Liver (tissue), 9 donors: ENCODE data around the gene STX10. TPM values are rescaled to one million over a fixed set of nuclear protein-coding genes. Genes with fewer than 3 reads are reported as not detected.
A peak's percentile ranks its signal among the peaks of the same experiment; 100 is the strongest.

ENCODE experiments used
- DNase-seq: peaks from one replicate; pipeline ENCODE4 v3.0.0-alpha.2; 2017; ENCODE audit warnings: low spot score
- H3K27ac ChIP-seq, 2 donors: one replicate each; pipeline ENCODE4 v1.7.0; 2013; ENCODE audit warnings: inconsistent platforms in 2 of 2, low read length in 2 of 2, control low read depth in 1 of 2, low read depth in 1 of 2, mild to moderate bottlenecking in 1 of 2
- H3K27me3 ChIP-seq, 4 donors: one replicate each; pipeline versions ENCODE4 v1.6.1 to v1.7.0; 2013; ENCODE audit warnings: low read length in 3 of 4, inconsistent platforms in 1 of 4, mild to moderate bottlenecking in 1 of 4, moderate library complexity in 1 of 4; ENCODE audit not compliant: control insufficient read depth in 4 of 4, insufficient read depth in 4 of 4
- H3K36me3 ChIP-seq, 4 donors: one replicate each; pipeline versions ENCODE4 v1.6.1 to v1.7.0; 2013; ENCODE audit warnings: low read length in 3 of 4, mild to moderate bottlenecking in 3 of 4, low read depth in 1 of 4, moderate library complexity in 1 of 4; ENCODE audit not compliant: control insufficient read depth in 4 of 4, insufficient read depth in 3 of 4
- H3K4me1 ChIP-seq, 4 donors: one replicate each; pipeline versions ENCODE4 v1.6.1 to v1.7.0; 2013; ENCODE audit warnings: low read length in 3 of 4, mild to moderate bottlenecking in 3 of 4, moderate library complexity in 1 of 4; ENCODE audit not compliant: control insufficient read depth in 4 of 4, insufficient read depth in 4 of 4
- H3K4me3 ChIP-seq, 3 donors: one replicate each; pipeline versions ENCODE4 v1.6.1 to v1.7.0; 2013; ENCODE audit warnings: low read length in 3 of 3, control low read depth in 1 of 3, low read depth in 1 of 3, mild to moderate bottlenecking in 1 of 3
- H3K9ac ChIP-seq, 2 donors: one replicate each; pipeline ENCODE4 v1.7.0; 2013; ENCODE audit warnings: low read length in 2 of 2, mild to moderate bottlenecking in 2 of 2, moderate library complexity in 2 of 2, control low read depth in 1 of 2, low read depth in 1 of 2
- H3K9me3 ChIP-seq, 4 donors: one replicate each; pipeline versions ENCODE4 v1.6.1 to v1.7.0; 2013; ENCODE audit warnings: low read length in 3 of 4; ENCODE audit not compliant: control insufficient read depth in 4 of 4
- CTCF ChIP-seq: fragments of 150-350 bp; IDR thresholded peaks from 2 replicates; pipeline ENCODE4 v1.5.1; 2017; ENCODE audit warnings: improper control_type of control experiment, low read depth, low read length; ENCODE audit not compliant: missing input control
- EGR1 ChIP-seq, 2 donors: IDR thresholded peaks; 2 replicates each; pipeline ENCODE4 v1.6.1; 2016 to 2018; ENCODE audit warnings: antibody characterized with exemption in 2 of 2, low read depth in 2 of 2
- FOXA1 ChIP-seq: IDR thresholded peaks from 2 replicates; pipeline ENCODE4 v1.6.1; 2016; ENCODE audit warnings: antibody characterized with exemption
- FOXA2 ChIP-seq: IDR thresholded peaks from 2 replicates; pipeline ENCODE4 v1.6.1; 2016; ENCODE audit warnings: antibody characterized with exemption
- GABPA ChIP-seq, 2 donors: IDR thresholded peaks in 1 of 2; conservative IDR thresholded peaks in 1 of 2; 2 replicates each; pipeline ENCODE4 v1.6.1; 2016; ENCODE audit warnings: antibody characterized with exemption in 2 of 2, mild to moderate bottlenecking in 1 of 2, moderate library complexity in 1 of 2
- HNF4A ChIP-seq, 2 donors: conservative IDR thresholded peaks; 2 replicates each; pipeline ENCODE4 v1.6.1; 2016; ENCODE audit warnings: antibody characterized with exemption in 2 of 2, mild to moderate bottlenecking in 2 of 2
- HNF4G ChIP-seq: IDR thresholded peaks from 2 replicates; pipeline ENCODE4 v1.6.1; 2016; ENCODE audit warnings: antibody characterized with exemption
- MAX ChIP-seq: IDR thresholded peaks from 2 replicates; pipeline ENCODE4 v1.6.1; 2016; ENCODE audit warnings: antibody characterized with exemption
- RAD21 ChIP-seq, 2 donors: IDR thresholded peaks; 2 replicates each; pipeline ENCODE4 v1.6.1; 2016; ENCODE audit warnings: antibody characterized with exemption in 2 of 2, mild to moderate bottlenecking in 2 of 2
- RXRA ChIP-seq, 2 donors: IDR thresholded peaks; 2 replicates each; pipeline ENCODE4 v1.6.1; 2017 to 2018; ENCODE audit warnings: antibody characterized with exemption in 2 of 2, mild to moderate bottlenecking in 1 of 2
- SP1 ChIP-seq: IDR thresholded peaks from 2 replicates; pipeline ENCODE4 v1.6.1; 2018; ENCODE audit warnings: antibody characterized with exemption, mild to moderate bottlenecking
- TAF1 ChIP-seq: conservative IDR thresholded peaks from 2 replicates; pipeline ENCODE4 v1.6.1; 2016; ENCODE audit warnings: antibody characterized with exemption, mild to moderate bottlenecking
- YY1 ChIP-seq: IDR thresholded peaks from 2 replicates; pipeline ENCODE4 v1.6.1; 2016; ENCODE audit warnings: antibody characterized with exemption, mild to moderate bottlenecking
- ZBTB33 ChIP-seq: IDR thresholded peaks from 2 replicates; pipeline ENCODE4 v1.6.1; 2016; ENCODE audit warnings: antibody characterized with exemption
- WGBS: extraction: QIAGEN DNeasy Blood & Tissue Kit; methylation state at CpG from one replicate; pipeline ENCODE4 v1.1.7; 2013; 5-methylcytosine and 5-hydroxymethylcytosine counted together
- polyA plus RNA-seq, 2 donors: library from polyadenylated mRNA; stranded (reverse) in 1 of 2; unstranded in 1 of 2; fragments of 200-250 nt in 1 of 2; fragments of >200 nt in 1 of 2; fragmentation: Nextera tagmentation in 1 of 2; extraction: Ambion mirVana in 1 of 2; gene quantifications; one replicate each; pipeline versions ENCODE4 v1.2.1 to v1.2.3, GENCODE V29; 2013 to 2015
- total RNA-seq, 2 donors: library from RNA; depleted of rRNA; stranded (reverse); fragments of >200 nt; gene quantifications; one replicate each; pipeline ENCODE4 v1.2.3, GENCODE V29; 2014
- TF ChIP-seq, protein P1 (sequence below): IDR thresholded peaks from 2 replicates; pipeline ENCODE4 v1.6.1; 2016; ENCODE audit warnings: antibody characterized with exemption, mild to moderate bottlenecking
- TF ChIP-seq, protein P2 (sequence below): IDR thresholded peaks from 2 replicates; pipeline ENCODE4 v1.6.1; 2016; ENCODE audit warnings: antibody characterized with exemption
- donor health status: healthy.
- donor health status: healthy.
- donor health status: healthy.
- donor health status: healthy.
- donor health status: healthy.

STX10 gene
- total and polyA plus RNA-seq, 4 donors, result 15.7 to 32.7 (median 21.2) TPM

- WGBS, result 88% methylated on average over 19 of the region's 19 CpGs
- DNase-seq, result no peak
- peaks cover 9 to 50% (median 22%) of the 10 kb centered on the region in 4 donors for H3K4me1 ChIP-seq
Observed at GRCh38 chr19:13165162-13165997, 15.2 kb upstream of the STX10 start.

More at GRCh38 chr19:13165162-13165997, 15.2 kb upstream of the STX10 start:
- Histone ChIP-seq H3K9me3 (no peaks in the 10 kb centered on the region), H3K27ac (peak overlapping the region; percentile 87 to 94), H3K36me3 (no peaks in the 10 kb centered on the region), H3K27me3 (no peaks in the 10 kb centered on the region), H3K9ac (no peak overlapping the region), H3K4me3 (no peak overlapping the region)
- no peak for TF ChIP-seq HNF4G
- TF ChIP-seq, protein P1, sequence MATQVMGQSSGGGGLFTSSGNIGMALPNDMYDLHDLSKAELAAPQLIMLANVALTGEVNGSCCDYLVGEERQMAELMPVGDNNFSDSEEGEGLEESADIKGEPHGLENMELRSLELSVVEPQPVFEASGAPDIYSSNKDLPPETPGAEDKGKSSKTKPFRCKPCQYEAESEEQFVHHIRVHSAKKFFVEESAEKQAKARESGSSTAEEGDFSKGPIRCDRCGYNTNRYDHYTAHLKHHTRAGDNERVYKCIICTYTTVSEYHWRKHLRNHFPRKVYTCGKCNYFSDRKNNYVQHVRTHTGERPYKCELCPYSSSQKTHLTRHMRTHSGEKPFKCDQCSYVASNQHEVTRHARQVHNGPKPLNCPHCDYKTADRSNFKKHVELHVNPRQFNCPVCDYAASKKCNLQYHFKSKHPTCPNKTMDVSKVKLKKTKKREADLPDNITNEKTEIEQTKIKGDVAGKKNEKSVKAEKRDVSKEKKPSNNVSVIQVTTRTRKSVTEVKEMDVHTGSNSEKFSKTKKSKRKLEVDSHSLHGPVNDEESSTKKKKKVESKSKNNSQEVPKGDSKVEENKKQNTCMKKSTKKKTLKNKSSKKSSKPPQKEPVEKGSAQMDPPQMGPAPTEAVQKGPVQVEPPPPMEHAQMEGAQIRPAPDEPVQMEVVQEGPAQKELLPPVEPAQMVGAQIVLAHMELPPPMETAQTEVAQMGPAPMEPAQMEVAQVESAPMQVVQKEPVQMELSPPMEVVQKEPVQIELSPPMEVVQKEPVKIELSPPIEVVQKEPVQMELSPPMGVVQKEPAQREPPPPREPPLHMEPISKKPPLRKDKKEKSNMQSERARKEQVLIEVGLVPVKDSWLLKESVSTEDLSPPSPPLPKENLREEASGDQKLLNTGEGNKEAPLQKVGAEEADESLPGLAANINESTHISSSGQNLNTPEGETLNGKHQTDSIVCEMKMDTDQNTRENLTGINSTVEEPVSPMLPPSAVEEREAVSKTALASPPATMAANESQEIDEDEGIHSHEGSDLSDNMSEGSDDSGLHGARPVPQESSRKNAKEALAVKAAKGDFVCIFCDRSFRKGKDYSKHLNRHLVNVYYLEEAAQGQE, result no peak
- no peak for TF ChIP-seq TAF1
- TF ChIP-seq, protein P2, sequence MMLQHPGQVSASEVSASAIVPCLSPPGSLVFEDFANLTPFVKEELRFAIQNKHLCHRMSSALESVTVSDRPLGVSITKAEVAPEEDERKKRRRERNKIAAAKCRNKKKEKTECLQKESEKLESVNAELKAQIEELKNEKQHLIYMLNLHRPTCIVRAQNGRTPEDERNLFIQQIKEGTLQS, result no peak
- no peak for TF ChIP-seq HNF4A (conservative IDR thresholded peaks at IDR 0.05)
- TF ChIP-seq ZBTB33, result no peak
- no peak for TF ChIP-seq MAX
- TF ChIP-seq FOXA1, result no peak
- TF ChIP-seq CTCF, result no peak
- TF ChIP-seq GABPA (IDR thresholded peaks at IDR 0.05 in 1 of 2, conservative IDR thresholded peaks at IDR 0.05 in 1 of 2), result no peak
- no peak for TF ChIP-seq EGR1 (IDR thresholded peaks at IDR 0.05; ENCODE audit: low read depth in 2 of 2)
- no peak for TF ChIP-seq RXRA (IDR thresholded peaks at IDR 0.05)
- no peak for TF ChIP-seq YY1
- TF ChIP-seq FOXA2, result no peak
- TF ChIP-seq SP1, result no peak
- TF ChIP-seq RAD21 (IDR thresholded peaks at IDR 0.05), result no peak
